GM19043 (cell line): ENCODE measurements around the gene PRKN.
"Not testable (repeated sequence)": the region's sequence is repeated elsewhere in the genome, so short reads cannot be mapped to it uniquely, and the experiment has no call there.

Experiments
- ATAC-seq: cut with Tn5 transposase; IDR thresholded peaks from one replicate; pipeline ENCODE4 v1.9.1; 2021; ENCODE audit warnings: low read depth; ENCODE audit not compliant: unreplicated experiment

Gene PRKN

GRCh38 chr6:161890832-161891297 lies 836.7 kb downstream of the PRKN start:
- no peak for ATAC-seq

- no peak for ATAC-seq
Observed at GRCh38 chr6:161890133-161890831, 837.3 kb downstream of the PRKN start.

GRCh38 chr6:161889324-161889723 lies 838.2 kb downstream of the PRKN start:
- no peak for ATAC-seq

GRCh38 chr6:161886545-161886944 lies 841.0 kb downstream of the PRKN start:
- not testable (repeated sequence) for ATAC-seq

- ATAC-seq = no peak
Observed at GRCh38 chr6:161884782-161885181, 842.8 kb downstream of the PRKN start.

GRCh38 chr6:161882196-161882765 lies 845.3 kb downstream of the PRKN start:
- ATAC-seq = no peak

GRCh38 chr6:161880056-161880455 lies 847.5 kb downstream of the PRKN start:
- no peak for ATAC-seq

- ATAC-seq = no peak
Observed at GRCh38 chr6:161876231-161876630, 851.3 kb downstream of the PRKN start.

GRCh38 chr6:161870236-161870901 lies 857.2 kb downstream of the PRKN start:
- no peak for ATAC-seq

GRCh38 chr6:161869491-161869890 lies 858.1 kb downstream of the PRKN start:
- no peak for ATAC-seq

GRCh38 chr6:161866570-161866969 lies 861.0 kb downstream of the PRKN start:
- ATAC-seq = no peak

- ATAC-seq = not testable (repeated sequence)
Observed at GRCh38 chr6:161861061-161861460, 866.5 kb downstream of the PRKN start.

GRCh38 chr6:161853657-161854056 lies 873.9 kb downstream of the PRKN start:
- no peak for ATAC-seq

- ATAC-seq = not testable (repeated sequence)
Observed at GRCh38 chr6:161851486-161851885, 876.1 kb downstream of the PRKN start.

- no peak for ATAC-seq
Observed at GRCh38 chr6:161850562-161850961, 877.0 kb downstream of the PRKN start.

- ATAC-seq = no peak
Observed at GRCh38 chr6:161847628-161848027, 879.9 kb downstream of the PRKN start.

GRCh38 chr6:161844804-161845203 lies 882.8 kb downstream of the PRKN start:
- no peak for ATAC-seq

GRCh38 chr6:161843066-161843465 lies 884.5 kb downstream of the PRKN start:
- ATAC-seq = no peak

- ATAC-seq = no peak
Observed at GRCh38 chr6:161840380-161840779, 887.2 kb downstream of the PRKN start.

GRCh38 chr6:161838306-161839035 lies 889.1 kb downstream of the PRKN start:
- no peak for ATAC-seq

- ATAC-seq = no peak
Observed at GRCh38 chr6:161837854-161838253, 889.7 kb downstream of the PRKN start.
